Keratinocyte (primary cell): ENCODE measurements around the gene RETREG3. TPM values are rescaled to one million over a fixed set of nuclear protein-coding genes. Genes with fewer than 3 reads are reported as not detected.

Experiments used
- DNase-seq: peaks from one replicate; pipeline ENCODE4 v3.0.0-alpha.2; 2011; ENCODE audit warnings: low read depth, missing footprints, low spot score
- FAIRE-seq: peaks from 2 replicates; lab custom pipeline; 2011; peaks lifted over from hg19 to GRCh38; lab: Jason Lieb, UNC
- H2AFZ ChIP-seq: 2 replicates; pipeline ENCODE4 v1.6.0; 2012; ENCODE audit warnings: low read length, control low read depth, inconsistent platforms; ENCODE audit not compliant: control insufficient read depth
- H3K27ac ChIP-seq: 2 replicates; pipeline ENCODE4 v1.5.1; 2011; ENCODE audit warnings: low read length; ENCODE audit not compliant: control insufficient read depth, insufficient read depth
- H3K27me3 ChIP-seq: 3 replicates; pipeline ENCODE4 v1.6.0; 2011; ENCODE audit warnings: low read length; ENCODE audit not compliant: control insufficient read depth, insufficient read depth; ENCODE audit errors: extremely low read depth
- H3K36me3 ChIP-seq, 2 experiments: 2 replicates in 1 of 2; 3 replicates in 1 of 2; pipeline ENCODE4 v1.5.1; 2011; ENCODE audit warnings: low read length in 2 of 2, mild to moderate bottlenecking in 1 of 2; ENCODE audit not compliant: control insufficient read depth in 2 of 2, insufficient read depth in 2 of 2; ENCODE audit errors: extremely low read depth in 1 of 2
- H3K4me1 ChIP-seq: 3 replicates; pipeline ENCODE4 v1.5.1; 2011; ENCODE audit warnings: low read length; ENCODE audit not compliant: control insufficient read depth, insufficient read depth; ENCODE audit errors: extremely low read depth
- H3K4me2 ChIP-seq: 3 replicates; pipeline ENCODE4 v1.6.0; 2011; ENCODE audit warnings: low read depth, low read length; ENCODE audit not compliant: control insufficient read depth, insufficient read depth; ENCODE audit errors: extremely low read depth
- H3K4me3 ChIP-seq, 3 experiments: fragments of 200-600 bp in 1 of 3; sonication (generic) in 1 of 3; 2 replicates in 2 of 3; 3 replicates in 1 of 3; pipeline ENCODE4 v1.5.1; 2011 to 2016; ENCODE audit warnings: low read length in 3 of 3, mild to moderate bottlenecking in 3 of 3, control low read depth in 2 of 3, inconsistent platforms in 1 of 3, low read depth in 1 of 3, mixed read lengths in 1 of 3, mixed run types in 1 of 3, moderate library complexity in 1 of 3; ENCODE audit not compliant: control insufficient read depth in 2 of 3, insufficient read depth in 2 of 3; ENCODE audit errors: extremely low read depth in 1 of 3
- H3K79me2 ChIP-seq: 2 replicates; pipeline ENCODE4 v1.6.0; 2012; ENCODE audit warnings: low read length; ENCODE audit not compliant: control insufficient read depth, insufficient read depth
- H3K9ac ChIP-seq: 3 replicates; pipeline ENCODE4 v1.6.0; 2011; ENCODE audit warnings: low read length; ENCODE audit not compliant: control insufficient read depth, insufficient read depth; ENCODE audit errors: extremely low read depth
- H3K9me1 ChIP-seq: 3 replicates; pipeline ENCODE4 v1.6.0; 2011; ENCODE audit warnings: low read length; ENCODE audit not compliant: control insufficient read depth, insufficient read depth; ENCODE audit errors: extremely low read depth
- H3K9me3 ChIP-seq: 2 replicates; pipeline ENCODE4 v1.5.1; 2012; ENCODE audit warnings: low read depth, low read length; ENCODE audit not compliant: control insufficient read depth
- H4K20me1 ChIP-seq: 3 replicates; pipeline ENCODE4 v1.6.0; 2011; ENCODE audit warnings: low read length; ENCODE audit not compliant: control insufficient read depth, insufficient read depth; ENCODE audit errors: extremely low read depth
- EZH2 ChIP-seq: IDR thresholded peaks from one replicate; pipeline ENCODE4 v1.6.1; 2012; ENCODE audit warnings: inconsistent platforms, mild to moderate bottlenecking, low read length, moderate library complexity
- dilution Hi-C: fragments of 300-500 bp; cut with MboI; formaldehyde crosslinking; loops from one replicate; pipeline ENCODE4 v1.7.0; 2020; ENCODE audit warnings: low sequenced_read_pairs; ENCODE audit not compliant: extremely low pct_ligation_motif_present
- polyA plus RNA-seq, 5 experiments: library from polyadenylated mRNA; depleted of rRNA in 3 of 5; stranded (reverse) in 3 of 5; stranded (forward) in 1 of 5; unstranded in 1 of 5; fragments of >200 nt; gene quantifications; 1 replicate in 1 of 5; 2 replicates in 3 of 5; 3 replicates in 1 of 5; pipeline versions ENCODE4 v1.2.1 to v1.2.3, GENCODE V29; 2011 to 2012; ENCODE audit warnings: missing spikeins in 2 of 5, low read depth in 1 of 5, low replicate concordance in 1 of 5
- TF ChIP-seq, protein P1 (sequence below), 3 experiments: IDR thresholded peaks in 1 of 3; conservative IDR thresholded peaks in 1 of 3; optimal IDR thresholded peaks in 1 of 3; 2 replicates in 2 of 3; 3 replicates in 1 of 3; pipeline versions ENCODE3 to v1.5.1; 2011; ENCODE audit warnings: low read length in 3 of 3, mild to moderate bottlenecking in 3 of 3, moderate library complexity in 2 of 3, control low read depth in 1 of 3, inconsistent platforms in 1 of 3; ENCODE audit not compliant: insufficient read depth in 2 of 3; ENCODE audit errors: extremely low read depth in 1 of 3

The RETREG3 gene
- polyA plus RNA-seq, 1 donor (not counting 4 experiments of a cell fraction or from before 2014, with no cell fraction given), result 25.2 TPM

DNA sequence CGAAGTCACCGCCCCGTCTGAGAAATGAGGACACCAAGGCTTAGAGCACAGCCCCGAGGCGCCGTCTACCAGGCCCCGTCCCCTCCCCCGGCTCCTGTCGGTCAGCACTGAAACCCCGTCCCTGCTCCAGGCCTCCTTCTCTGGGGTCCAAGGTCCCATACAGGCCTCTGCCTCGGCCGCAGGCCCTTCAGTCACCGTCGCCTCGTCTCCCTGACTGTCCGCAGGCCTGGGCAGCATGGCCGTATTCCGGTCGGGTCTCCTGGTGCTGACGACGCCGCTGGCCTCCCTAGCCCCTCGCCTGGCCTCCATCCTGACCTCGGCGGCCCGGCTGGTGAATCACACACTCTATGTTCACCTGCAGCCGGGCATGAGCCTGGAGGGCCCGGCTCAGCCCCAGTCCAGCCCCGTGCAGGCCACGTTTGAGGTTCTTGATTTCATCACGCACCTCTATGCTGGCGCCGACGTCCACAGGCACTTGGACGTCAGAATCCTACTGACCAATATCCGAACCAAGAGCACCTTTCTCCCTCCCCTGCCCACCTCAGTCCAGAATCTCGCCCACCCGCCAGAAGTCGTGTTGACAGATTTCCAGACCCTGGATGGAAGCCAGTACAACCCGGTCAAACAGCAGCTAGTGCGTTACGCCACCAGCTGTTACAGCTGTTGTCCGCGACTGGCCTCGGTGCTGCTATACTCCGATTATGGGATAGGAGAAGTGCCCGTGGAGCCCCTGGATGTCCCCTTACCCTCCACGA lies 46.6 kb downstream of the RETREG3 start:
- Histone ChIP-seq H2AFZ (no peak overlapping the region), H3K4me1 (peaks cover 28% of the 10 kb centered on the region), H3K9ac (peak overlapping the region; percentile 94), H3K79me2 (peaks cover 28% of the 10 kb centered on the region), H3K27me3 (no peaks in the 10 kb centered on the region), H3K4me2 (peak overlapping the region; percentile 83), H3K9me1 (no peaks in the 10 kb centered on the region), H3K4me3 (peak overlapping the region; percentile 78 to 97 (median 96)), H4K20me1 (no peaks in the 10 kb centered on the region), H3K27ac (peak overlapping the region; percentile 88), H3K36me3 (peaks cover 10 to 28% of the 10 kb centered on the region in 2 experiments), H3K9me3 (no peaks in the 10 kb centered on the region)
- TF ChIP-seq EZH2, result no peak
- TF ChIP-seq, protein P1, sequence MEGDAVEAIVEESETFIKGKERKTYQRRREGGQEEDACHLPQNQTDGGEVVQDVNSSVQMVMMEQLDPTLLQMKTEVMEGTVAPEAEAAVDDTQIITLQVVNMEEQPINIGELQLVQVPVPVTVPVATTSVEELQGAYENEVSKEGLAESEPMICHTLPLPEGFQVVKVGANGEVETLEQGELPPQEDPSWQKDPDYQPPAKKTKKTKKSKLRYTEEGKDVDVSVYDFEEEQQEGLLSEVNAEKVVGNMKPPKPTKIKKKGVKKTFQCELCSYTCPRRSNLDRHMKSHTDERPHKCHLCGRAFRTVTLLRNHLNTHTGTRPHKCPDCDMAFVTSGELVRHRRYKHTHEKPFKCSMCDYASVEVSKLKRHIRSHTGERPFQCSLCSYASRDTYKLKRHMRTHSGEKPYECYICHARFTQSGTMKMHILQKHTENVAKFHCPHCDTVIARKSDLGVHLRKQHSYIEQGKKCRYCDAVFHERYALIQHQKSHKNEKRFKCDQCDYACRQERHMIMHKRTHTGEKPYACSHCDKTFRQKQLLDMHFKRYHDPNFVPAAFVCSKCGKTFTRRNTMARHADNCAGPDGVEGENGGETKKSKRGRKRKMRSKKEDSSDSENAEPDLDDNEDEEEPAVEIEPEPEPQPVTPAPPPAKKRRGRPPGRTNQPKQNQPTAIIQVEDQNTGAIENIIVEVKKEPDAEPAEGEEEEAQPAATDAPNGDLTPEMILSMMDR (optimal IDR thresholded peaks at IDR 0.05 in 1 of 3, IDR thresholded peaks at IDR 0.05 in 1 of 3, conservative IDR thresholded peaks at IDR 0.05 in 1 of 3; ENCODE audit: extremely low read depth in 1 of 3, insufficient read depth in 2 of 3, low read length in 3 of 3), result peak in 1 of 3 experiments; percentile 10
- DNase-seq (no peak), FAIRE-seq (no peak)
- dilution Hi-C loops, result no loop called here

DNA sequence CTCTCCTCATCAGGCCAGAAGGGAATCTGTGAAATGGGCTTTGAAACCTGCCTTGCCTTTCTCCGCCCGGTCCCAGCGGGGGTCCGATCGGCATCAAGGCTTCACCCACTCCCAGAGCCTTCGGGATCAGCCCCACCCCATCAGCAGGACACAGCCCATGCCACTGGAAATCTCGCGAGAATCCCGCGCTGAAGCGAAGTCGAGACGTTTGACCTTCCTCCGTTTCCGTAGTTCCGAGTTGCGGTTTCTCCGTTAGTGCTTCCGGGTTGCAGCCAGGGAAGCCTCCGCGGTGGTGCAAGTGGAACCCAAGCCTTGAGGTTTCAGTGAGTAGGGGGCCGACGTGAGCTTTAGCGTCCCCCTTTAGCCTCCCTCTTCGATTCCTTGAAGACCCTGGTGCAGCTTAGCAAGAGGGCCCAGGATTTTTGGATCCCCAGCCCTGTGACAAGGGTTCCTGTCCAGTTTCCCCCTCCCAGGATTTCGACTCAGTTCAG lies 47.2 kb downstream of the RETREG3 start, which contains the start of gene COASY:
COASY (plus strand) TSS at position 252 of the 491 bp plus-strand sequence. CDS start 475 bp downstream, outside the sequence.
- DNase-seq (peak; percentile 82), FAIRE-seq (peak; percentile 79)
- Histone ChIP-seq H3K27me3 (no peaks in the 10 kb centered on the region), H3K9me1 (no peaks in the 10 kb centered on the region), H3K9ac (peak within 1 kb of the TSS; percentile 94), H3K4me3 (peak within 1 kb of the TSS; percentile 78 to 97 (median 96)), H3K79me2 (peaks cover 22% of the 10 kb centered on the region), H3K4me1 (peaks cover 27% of the 10 kb centered on the region), H3K27ac (peak within 1 kb of the TSS; percentile 88), H3K9me3 (no peaks in the 10 kb centered on the region), H2AFZ (peak within 1 kb of the TSS; percentile 73), H3K36me3 (peaks cover 10 to 28% of the 10 kb centered on the region in 2 experiments), H4K20me1 (no peaks in the 10 kb centered on the region), H3K4me2 (peak within 1 kb of the TSS; percentile 83)
- TF ChIP-seq EZH2, result no peak
- TF ChIP-seq, protein P1 (optimal IDR thresholded peaks at IDR 0.05 in 1 of 3, IDR thresholded peaks at IDR 0.05 in 1 of 3, conservative IDR thresholded peaks at IDR 0.05 in 1 of 3; ENCODE audit: extremely low read depth in 1 of 3, insufficient read depth in 2 of 3, low read length in 3 of 3), result no peak
- dilution Hi-C loops, result no loop called here
